NCI-H2171 (cell line): ENCODE data around the gene HBA2.
"Not testable (repeated sequence)": the region's sequence is repeated elsewhere in the genome, so short reads cannot be mapped to it uniquely, and the experiment has no call there.

ENCODE experiments used
- DNase-seq: peaks from one replicate; lab custom pipeline; 2025; lab: John Stamatoyannopoulos, UW

Gene HBA2

GRCh38 chr16:194516-194915 lies 21.8 kb downstream of the HBA2 start:
- DNase-seq, result no peak

DNA sequence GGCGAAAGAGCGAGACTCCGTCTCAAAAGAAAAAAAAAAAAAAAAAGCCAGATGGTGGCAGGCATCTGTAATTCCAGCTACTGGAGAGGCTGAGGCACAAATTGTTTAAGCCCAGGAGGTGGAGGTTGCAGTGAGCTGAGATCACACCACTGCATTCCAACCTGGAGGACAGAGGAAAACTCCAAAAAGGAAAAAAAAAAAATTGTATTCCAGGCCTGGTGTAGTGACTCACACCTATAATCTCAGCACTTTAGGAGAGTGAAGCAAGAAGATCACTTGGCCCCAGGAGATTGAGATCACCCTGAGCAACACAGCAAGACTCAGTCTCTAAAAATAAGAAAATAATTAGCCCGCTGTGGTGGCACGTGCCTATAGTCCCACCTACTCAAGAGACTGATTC lies 27.7 kb downstream of the HBA2 start:
- DNase-seq, result peak; percentile 22

GRCh38 chr16:203246-203645 lies 30.6 kb downstream of the HBA2 start:
- no peak for DNase-seq

DNA sequence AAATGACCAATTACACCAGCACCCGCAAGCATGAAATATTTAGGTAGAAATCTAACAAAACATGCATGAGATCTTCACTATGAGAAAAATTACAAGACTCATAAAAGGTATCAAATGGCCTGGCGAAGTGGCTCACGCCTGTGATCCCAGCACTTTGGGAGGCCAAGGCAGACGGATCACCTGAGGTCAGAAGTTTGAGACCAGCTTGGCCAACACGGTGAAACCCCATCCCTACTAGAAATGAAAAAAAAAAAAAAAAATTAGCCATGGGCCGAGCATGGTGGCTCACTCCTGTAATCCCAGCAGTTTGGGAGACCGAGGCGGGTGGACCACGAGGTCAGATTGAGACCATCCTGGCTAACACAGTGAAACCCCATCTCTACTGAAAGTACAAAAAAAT lies 31.4 kb downstream of the HBA2 start:
- not testable (repeated sequence) for DNase-seq

DNA sequence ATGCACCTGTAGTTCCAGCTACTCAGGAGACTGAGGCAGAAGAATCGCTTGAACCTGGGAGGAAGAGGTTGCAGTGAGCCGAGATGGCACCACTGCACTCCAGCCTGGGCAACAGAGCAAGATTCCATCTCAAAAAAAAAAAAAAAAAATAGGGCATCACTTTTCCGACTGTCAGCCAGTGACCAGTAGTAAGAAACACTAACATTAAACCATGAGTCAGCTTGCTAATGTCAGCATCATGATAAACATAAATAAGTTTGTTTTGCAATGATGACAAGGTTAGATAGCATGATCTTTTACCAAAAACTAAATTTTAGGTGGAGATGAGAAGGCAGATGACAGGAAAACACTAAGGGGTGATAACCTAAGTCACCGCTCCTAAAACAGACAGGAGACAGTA lies 36.7 kb downstream of the HBA2 start:
- not testable (repeated sequence) for DNase-seq

DNA sequence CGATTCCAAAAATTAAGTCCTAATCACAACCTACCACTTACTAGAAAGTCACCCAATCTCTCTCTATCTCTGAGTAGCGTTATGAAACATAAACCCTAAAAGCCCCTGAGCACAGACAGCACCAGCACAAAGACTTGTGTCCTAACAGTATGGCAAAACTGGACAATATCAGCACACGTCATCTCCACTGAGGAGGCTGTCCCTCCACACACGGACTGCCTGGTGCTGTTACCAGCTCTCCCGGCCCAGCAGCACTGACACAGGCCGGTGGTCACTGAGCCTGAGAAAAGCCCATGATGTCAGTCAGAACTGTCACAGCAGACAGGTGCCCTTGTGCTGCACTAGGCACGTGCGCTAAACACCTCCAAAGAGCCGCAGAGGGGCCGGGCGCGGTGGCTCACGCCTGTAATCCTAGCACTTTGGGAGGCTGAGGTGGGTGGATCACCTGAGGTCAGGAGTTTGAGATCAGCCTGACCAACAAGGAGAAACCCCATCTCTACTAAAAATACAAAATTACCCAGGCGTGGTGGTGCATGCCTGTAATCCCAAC lies 39.0 kb downstream of the HBA2 start:
- not testable (repeated sequence) for DNase-seq

GRCh38 chr16:212999-213398 lies 40.3 kb downstream of the HBA2 start:
- DNase-seq, result no peak

DNA sequence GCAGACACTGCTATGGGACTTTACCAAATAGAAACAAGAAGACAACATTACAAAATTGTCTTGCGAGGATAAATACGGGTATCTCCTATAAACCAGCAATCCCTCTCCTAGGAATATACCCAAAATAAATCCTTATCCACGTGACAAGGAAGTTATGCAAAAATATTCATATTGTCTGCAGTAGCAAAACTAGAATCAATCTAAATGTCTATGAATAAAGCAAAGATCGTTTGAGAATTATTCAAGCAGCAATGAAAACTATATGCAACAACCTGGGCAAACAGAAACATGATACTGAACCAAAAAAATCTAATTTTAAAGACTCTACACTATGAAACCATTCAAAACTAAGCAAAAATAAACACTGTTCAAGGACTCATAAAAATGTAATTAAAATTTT lies 47.3 kb downstream of the HBA2 start:
- no peak for DNase-seq
